ENCODE measurements around the gene PHLDA2.

DNA sequence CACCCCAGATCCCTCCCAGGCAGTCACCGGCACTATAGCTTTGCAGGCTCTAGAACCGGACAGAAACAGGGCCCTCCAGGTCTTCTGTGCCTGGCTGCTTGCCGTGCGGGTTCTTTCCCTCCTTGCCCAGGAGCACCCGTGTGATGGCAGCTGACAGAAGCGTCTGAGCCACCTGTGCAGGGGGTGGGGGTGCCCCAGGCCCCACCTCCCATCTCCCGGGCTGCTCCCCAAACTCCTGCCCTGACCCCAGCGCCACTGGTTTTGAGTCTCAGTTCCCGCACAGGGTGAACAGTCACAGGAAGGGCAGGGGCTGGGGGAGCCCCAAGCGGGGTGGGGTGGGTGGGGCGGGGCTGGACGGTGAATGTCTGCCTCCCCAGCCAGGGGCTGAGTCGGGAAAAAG lies 13.2 kb upstream of the PHLDA2 start:
- TF ChIP-seq FOXK2 (IDR thresholded peaks at IDR 0.05) (no peak), TARDBP (IDR thresholded peaks at IDR 0.05) (no peak), BHLHE40 (IDR thresholded peaks at IDR 0.05; ENCODE audit: borderline replicate concordance) (no peak), FOXA1 (IDR thresholded peaks at IDR 0.05) (no peak)
- TF ChIP-seq, protein P1, sequence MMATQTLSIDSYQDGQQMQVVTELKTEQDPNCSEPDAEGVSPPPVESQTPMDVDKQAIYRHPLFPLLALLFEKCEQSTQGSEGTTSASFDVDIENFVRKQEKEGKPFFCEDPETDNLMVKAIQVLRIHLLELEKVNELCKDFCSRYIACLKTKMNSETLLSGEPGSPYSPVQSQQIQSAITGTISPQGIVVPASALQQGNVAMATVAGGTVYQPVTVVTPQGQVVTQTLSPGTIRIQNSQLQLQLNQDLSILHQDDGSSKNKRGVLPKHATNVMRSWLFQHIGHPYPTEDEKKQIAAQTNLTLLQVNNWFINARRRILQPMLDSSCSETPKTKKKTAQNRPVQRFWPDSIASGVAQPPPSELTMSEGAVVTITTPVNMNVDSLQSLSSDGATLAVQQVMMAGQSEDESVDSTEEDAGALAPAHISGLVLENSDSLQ (IDR thresholded peaks at IDR 0.05): no peak

All from HEK293T (cell line).